Endodermal cell (in vitro differentiated cells): ENCODE measurements around the gene EN1. TPM values are rescaled to one million over a fixed set of nuclear protein-coding genes. Genes with fewer than 3 reads are reported as not detected.

Source experiments
- DNase-seq: peaks from one replicate; pipeline ENCODE4 v3.0.0-alpha.2; 2017
- H3K27ac ChIP-seq: 2 replicates; pipeline ENCODE4 v1.5.1; 2013; ENCODE audit warnings: mild to moderate bottlenecking, low read depth, low read length, moderate library complexity
- H3K27me3 ChIP-seq: 2 replicates; pipeline ENCODE4 v1.6.1; 2013; ENCODE audit warnings: mild to moderate bottlenecking, low read length, moderate library complexity; ENCODE audit not compliant: insufficient read depth, control insufficient read depth, poor library complexity, severe bottlenecking
- H3K36me3 ChIP-seq: 2 replicates; pipeline ENCODE4 v1.7.0; 2013; ENCODE audit warnings: mild to moderate bottlenecking, low read length, moderate library complexity; ENCODE audit not compliant: control insufficient read depth, insufficient read depth
- H3K4me1 ChIP-seq: one replicate; pipeline ENCODE4 v1.7.0; 2013; ENCODE audit warnings: low read length; ENCODE audit not compliant: control insufficient read depth, insufficient read depth
- H3K4me3 ChIP-seq: 2 replicates; pipeline ENCODE4 v1.5.1; 2013; ENCODE audit warnings: mild to moderate bottlenecking, low read length, moderate library complexity
- H3K9ac ChIP-seq: 2 replicates; pipeline ENCODE4 v1.6.1; 2013; ENCODE audit warnings: mild to moderate bottlenecking, low read length, moderate library complexity; ENCODE audit not compliant: poor library complexity, severe bottlenecking; ENCODE audit errors: extremely low read depth
- H3K9me3 ChIP-seq: 2 replicates; pipeline ENCODE4 v1.6.1; 2013; ENCODE audit warnings: mild to moderate bottlenecking, low read length, moderate library complexity; ENCODE audit not compliant: control insufficient read depth
- H3K27ac Mint-ChIP-seq: 2 replicates; pipeline ENCODE4 v1.8.0; 2020; ENCODE audit warnings: mixed read lengths
- H3K27me3 Mint-ChIP-seq: 2 replicates; pipeline ENCODE4 v1.8.0; 2021; ENCODE audit warnings: mild to moderate bottlenecking, mixed read lengths; ENCODE audit not compliant: insufficient read depth
- H3K36me3 Mint-ChIP-seq: 2 replicates; pipeline ENCODE4 v1.8.0; 2020; ENCODE audit warnings: low read depth, mixed read lengths
- H3K4me1 Mint-ChIP-seq: 2 replicates; pipeline ENCODE4 v1.8.0; 2020; ENCODE audit warnings: mixed read lengths
- H3K4me3 Mint-ChIP-seq: 2 replicates; pipeline ENCODE4 v1.8.0; 2020; ENCODE audit warnings: mild to moderate bottlenecking, moderate library complexity, mixed read lengths
- H3K9me3 Mint-ChIP-seq: 2 replicates; pipeline ENCODE4 v1.8.0; 2020; ENCODE audit warnings: mild to moderate bottlenecking, mixed read lengths
- WGBS, 2 experiments: methylation state at CpG; one replicate each; pipeline versions ENCODE4 v1.1.5 to v1.1.7; 2013; ENCODE audit warnings: missing lambda C conversion rate in 2 of 2, mixed read lengths in 1 of 2; ENCODE audit not compliant: insufficient coverage in 1 of 2, insufficient read length in 1 of 2; 5-methylcytosine and 5-hydroxymethylcytosine counted together
- total RNA-seq, 2 donors: library from RNA; stranded (reverse); fragmentation: NEBNext Ultra II Directional in 1 of 2; extraction: Animal tissue kit (Norgen Biotek cat#: 25700) in 1 of 2; gene quantifications; 2 replicates in 1 of 2; 3 replicates in 1 of 2; pipeline ENCODE4 v1.2.1, GENCODE V29; 2021
- TF ChIP-seq, protein P1 (sequence below): fragments of 200-600 bp; sonication (generic); conservative IDR thresholded peaks from 2 replicates; pipeline ENCODE4 v1.5.0; 2021; ENCODE audit warnings: antibody characterized with exemption, mild to moderate bottlenecking

Gene EN1
- total RNA-seq, 2 donors from 2014 or later, result not detected

DNA sequence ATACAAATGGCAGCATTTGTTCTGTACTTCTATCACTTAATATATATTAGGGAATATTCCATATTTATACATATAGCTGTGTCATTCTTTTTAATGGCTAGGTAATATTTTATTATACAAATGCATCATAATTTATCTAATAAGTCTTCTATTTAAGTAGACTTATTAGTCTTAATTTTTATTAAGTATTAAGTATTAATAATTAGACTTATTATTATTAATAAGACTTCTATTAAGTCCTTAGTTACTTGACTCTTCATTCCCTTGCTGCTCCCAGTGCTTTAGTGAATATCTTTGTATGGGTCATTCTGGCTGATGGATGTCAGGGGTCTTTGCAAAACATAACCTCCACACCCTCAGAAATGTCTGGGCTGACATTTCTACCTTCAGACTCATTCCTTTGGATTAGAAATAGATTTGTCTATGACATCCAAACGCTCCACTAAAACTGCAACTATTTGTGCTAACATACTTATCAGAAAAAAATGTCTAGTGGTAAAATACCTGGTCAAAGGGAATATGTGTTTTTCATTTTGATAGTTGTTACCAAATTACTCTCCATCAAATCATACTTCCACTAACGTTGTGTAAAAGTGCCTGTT lies 35.8 kb downstream of the EN1 start:
- 83 to 92% methylated on average over 1 to 2 of the region's 2 CpGs for WGBS, 2 experiments
- no peaks in the 10 kb centered on the region for H3K36me3 ChIP-seq
- H3K9ac ChIP-seq, result no peak overlapping the region
- H3K27ac ChIP-seq, result no peak overlapping the region
- Mint-ChIP-seq H3K4me1 (peaks cover 27% of the 10 kb centered on the region), H3K9me3 (no peaks in the 10 kb centered on the region), H3K27me3 (peaks cover 70% of the 10 kb centered on the region), H3K4me3 (no peak overlapping the region), H3K36me3 (no peaks in the 10 kb centered on the region), H3K27ac (no peak overlapping the region)
- H3K27me3 ChIP-seq, result peaks cover 22% of the 10 kb centered on the region
- no peaks in the 10 kb centered on the region for H3K9me3 ChIP-seq
- TF ChIP-seq, protein P1, sequence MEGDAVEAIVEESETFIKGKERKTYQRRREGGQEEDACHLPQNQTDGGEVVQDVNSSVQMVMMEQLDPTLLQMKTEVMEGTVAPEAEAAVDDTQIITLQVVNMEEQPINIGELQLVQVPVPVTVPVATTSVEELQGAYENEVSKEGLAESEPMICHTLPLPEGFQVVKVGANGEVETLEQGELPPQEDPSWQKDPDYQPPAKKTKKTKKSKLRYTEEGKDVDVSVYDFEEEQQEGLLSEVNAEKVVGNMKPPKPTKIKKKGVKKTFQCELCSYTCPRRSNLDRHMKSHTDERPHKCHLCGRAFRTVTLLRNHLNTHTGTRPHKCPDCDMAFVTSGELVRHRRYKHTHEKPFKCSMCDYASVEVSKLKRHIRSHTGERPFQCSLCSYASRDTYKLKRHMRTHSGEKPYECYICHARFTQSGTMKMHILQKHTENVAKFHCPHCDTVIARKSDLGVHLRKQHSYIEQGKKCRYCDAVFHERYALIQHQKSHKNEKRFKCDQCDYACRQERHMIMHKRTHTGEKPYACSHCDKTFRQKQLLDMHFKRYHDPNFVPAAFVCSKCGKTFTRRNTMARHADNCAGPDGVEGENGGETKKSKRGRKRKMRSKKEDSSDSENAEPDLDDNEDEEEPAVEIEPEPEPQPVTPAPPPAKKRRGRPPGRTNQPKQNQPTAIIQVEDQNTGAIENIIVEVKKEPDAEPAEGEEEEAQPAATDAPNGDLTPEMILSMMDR, result no peak
- DNase-seq, result no peak
- H3K4me3 ChIP-seq, result no peak overlapping the region
- peaks cover 7% of the 10 kb centered on the region for H3K4me1 ChIP-seq

DNA sequence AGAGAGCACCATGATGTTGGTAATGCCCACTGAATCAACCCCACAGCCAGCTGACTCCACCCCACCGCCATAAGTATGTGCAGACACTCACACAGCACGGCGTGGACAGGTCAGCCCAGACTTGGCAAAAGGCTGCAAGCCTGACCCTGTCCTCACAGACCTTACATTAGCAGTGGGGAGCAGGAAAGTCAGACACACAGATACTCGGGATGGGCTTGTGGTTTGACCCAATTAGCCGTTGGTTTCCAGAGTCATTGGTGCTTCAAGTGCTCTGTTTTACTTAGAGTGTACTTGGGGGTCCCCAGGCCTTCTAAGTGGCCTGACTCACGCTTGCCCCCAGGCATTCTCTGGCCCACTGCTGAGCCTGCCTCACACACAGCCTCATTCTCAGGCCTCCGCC lies 36.7 kb downstream of the EN1 start:
- H3K4me1 ChIP-seq, result peaks cover 7% of the 10 kb centered on the region
- TF ChIP-seq, protein P1, result no peak

DNA sequence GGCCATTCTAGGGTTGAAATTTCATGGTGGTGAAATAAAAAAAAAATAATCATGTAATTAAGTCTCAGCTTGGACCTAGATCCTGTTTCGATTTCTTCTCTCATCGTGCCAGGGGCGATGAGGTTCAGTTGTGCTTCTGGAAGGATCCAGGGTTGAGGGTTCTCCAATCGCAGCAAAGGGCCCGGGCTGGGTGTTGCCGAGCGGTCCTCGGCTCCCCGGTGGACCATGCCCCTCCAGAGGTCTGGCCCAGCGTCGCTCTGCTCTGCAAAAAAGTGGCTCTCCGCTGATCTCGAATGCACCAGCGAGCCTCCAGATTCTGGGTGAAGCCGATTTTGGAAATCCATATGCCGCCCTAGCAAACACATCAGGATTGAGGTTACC lies 39.0 kb downstream of the EN1 start:
- Mint-ChIP-seq H3K27ac (no peak overlapping the region), H3K4me3 (peak overlapping the region; percentile 47), H3K36me3 (no peaks in the 10 kb centered on the region), H3K27me3 (peaks cover 56% of the 10 kb centered on the region), H3K9me3 (no peaks in the 10 kb centered on the region), H3K4me1 (peaks cover 29% of the 10 kb centered on the region)
- no peak overlapping the region for H3K27ac ChIP-seq
- WGBS, 2 experiments, result 28 to 37% methylated on average over 12 to 16 of the region's 16 CpGs
- no peak overlapping the region for H3K9ac ChIP-seq
- TF ChIP-seq, protein P1, result no peak
- H3K4me3 ChIP-seq, result no peak overlapping the region
- no peaks in the 10 kb centered on the region for H3K9me3 ChIP-seq
- peaks cover 7% of the 10 kb centered on the region for H3K4me1 ChIP-seq
- peaks cover 19% of the 10 kb centered on the region for H3K27me3 ChIP-seq
- peak; percentile 63 for DNase-seq
- no peaks in the 10 kb centered on the region for H3K36me3 ChIP-seq

More for the DNA sequence above, 36.7 kb downstream of the EN1 start:
- H3K27ac ChIP-seq, result no peak overlapping the region
- H3K9ac ChIP-seq, result no peak overlapping the region
- 86 to 100% methylated on average over 3 to 7 of the region's 7 CpGs for WGBS, 2 experiments
- no peak overlapping the region for H3K27ac Mint-ChIP-seq
- no peaks in the 10 kb centered on the region for H3K36me3 ChIP-seq
- DNase-seq, result no peak
- peaks cover 66% of the 10 kb centered on the region for H3K27me3 Mint-ChIP-seq
- peaks cover 33% of the 10 kb centered on the region for H3K4me1 Mint-ChIP-seq
- H3K4me3 ChIP-seq, result no peak overlapping the region
- peaks cover 27% of the 10 kb centered on the region for H3K27me3 ChIP-seq
- no peaks in the 10 kb centered on the region for H3K9me3 Mint-ChIP-seq
- H3K9me3 ChIP-seq, result no peaks in the 10 kb centered on the region
- no peak overlapping the region for H3K4me3 Mint-ChIP-seq
- no peaks in the 10 kb centered on the region for H3K36me3 Mint-ChIP-seq
